HepG2 (cell line): Measurements from ENCODE around the gene ZNF670. TPM values are rescaled to one million over a fixed set of nuclear protein-coding genes. Genes with fewer than 3 reads are reported as not detected.

ENCODE experiments used
- BORCS8-MEF2B ChIP-seq: sonication (generic); formaldehyde crosslinking; IDR thresholded peaks from 2 replicates; pipeline ENCODE4 v1.8.0; 2022; ENCODE audit warnings: mild to moderate bottlenecking, missing genetic modification reagents
- DR1 ChIP-seq: sonication (generic); formaldehyde crosslinking; IDR thresholded peaks from 2 replicates; pipeline ENCODE4 v1.8.0; 2021; ENCODE audit warnings: mild to moderate bottlenecking, missing genetic modification reagents, inconsistent platforms
- FOXA3 ChIP-seq: IDR thresholded peaks from 2 replicates; pipeline ENCODE4 v1.6.1; 2016; ENCODE audit warnings: missing genetic modification reagents, missing compliant biosample characterization
- GFI1 ChIP-seq: sonication (generic); formaldehyde crosslinking; IDR thresholded peaks from 2 replicates; pipeline ENCODE4 v1.5.0; 2020; ENCODE audit warnings: missing genetic modification reagents, mild to moderate bottlenecking, borderline replicate concordance
- ISL2 ChIP-seq: sonication (generic); formaldehyde crosslinking; IDR thresholded peaks from 2 replicates; pipeline ENCODE4 v1.5.0; 2020; ENCODE audit warnings: missing genetic modification reagents
- KLF16 ChIP-seq, 2 experiments: sonication (generic) in 1 of 2; formaldehyde crosslinking in 1 of 2; IDR thresholded peaks; 2 replicates each; pipeline versions ENCODE4 v1.6.1 to v1.8.0; 2016 to 2023; ENCODE audit warnings: missing genetic modification reagents in 2 of 2, missing compliant biosample characterization in 1 of 2
- SETDB1 ChIP-seq: sonication (generic); formaldehyde crosslinking; IDR thresholded peaks from 2 replicates; pipeline ENCODE4 v1.5.1; 2020; ENCODE audit warnings: missing genetic modification reagents, mild to moderate bottlenecking, borderline replicate concordance
- SKI ChIP-seq: fragments of 450-650 bp; IDR thresholded peaks from one replicate; pipeline ENCODE4 v1.6.1; 2018; ENCODE audit warnings: mild to moderate bottlenecking; ENCODE audit not compliant: partially characterized antibody
- ZBTB21 ChIP-seq: sonication (generic); formaldehyde crosslinking; IDR thresholded peaks from 2 replicates; pipeline ENCODE4 v1.4.0; 2020; ENCODE audit warnings: missing genetic modification reagents
- ZMYM4 ChIP-seq: sonication (generic); formaldehyde crosslinking; IDR thresholded peaks from 2 replicates; pipeline ENCODE4 v1.8.1; 2023; ENCODE audit warnings: mild to moderate bottlenecking, missing genetic modification reagents
- ZNF713 ChIP-seq: sonication (generic); formaldehyde crosslinking; IDR thresholded peaks from 2 replicates; pipeline ENCODE4 v1.4.0; 2020; ENCODE audit warnings: mild to moderate bottlenecking, missing genetic modification reagents
- ZNF747 ChIP-seq: sonication (generic); formaldehyde crosslinking; IDR thresholded peaks from 2 replicates; pipeline ENCODE4 v1.8.1; 2023; ENCODE audit warnings: missing genetic modification reagents, mild to moderate bottlenecking, borderline replicate concordance
- ZNF792 ChIP-seq: IDR thresholded peaks from 2 replicates; pipeline ENCODE4 v1.6.1; 2016
- polyA plus RNA-seq, 8 experiments: library from polyadenylated mRNA; depleted of rRNA in 3 of 8; stranded (reverse) in 7 of 8; unstranded in 1 of 8; fragments of >200 nt; fragmentation: Illumina TruSeq in 4 of 8; extraction: Trizol in 4 of 8; gene quantifications; 2 replicates each; pipeline versions ENCODE4 v1.2.1 to v1.2.3, GENCODE V29; 2011 to 2016; ENCODE audit warnings: low read depth in 4 of 8, missing spikeins in 1 of 8, mixed read lengths in 1 of 8; ENCODE audit not compliant: insufficient read depth in 1 of 8
- total RNA-seq, 5 experiments: library from RNA; depleted of rRNA; stranded (reverse); fragments of >200 nt; fragmentation: Illumina TruSeq; extraction: Trizol; gene quantifications; 2 replicates each; pipeline ENCODE4 v1.2.3, GENCODE V29; 2016; ENCODE audit warnings: low read depth in 1 of 5
- TF ChIP-seq, protein P1 (sequence below), 2 experiments: fragments of 450-650 bp in 1 of 2; sonication (generic) in 1 of 2; formaldehyde crosslinking; IDR thresholded peaks; 2 replicates each; pipeline versions ENCODE4 v1.5.0 to v1.8.0; 2020 to 2022; ENCODE audit warnings: mild to moderate bottlenecking in 1 of 2, missing genetic modification reagents in 1 of 2
- TF ChIP-seq, protein P2 (sequence below): sonication (generic); formaldehyde crosslinking; IDR thresholded peaks from 2 replicates; pipeline ENCODE4 v1.8.1; 2023; ENCODE audit warnings: mild to moderate bottlenecking, missing genetic modification reagents
- TF ChIP-seq, protein P3 (sequence below): sonication (generic); formaldehyde crosslinking; IDR thresholded peaks from 2 replicates; pipeline ENCODE4 v1.4.0; 2020; ENCODE audit warnings: missing genetic modification reagents
- TF ChIP-seq, protein P4 (sequence below), 2 experiments: sonication (generic) in 1 of 2; formaldehyde crosslinking in 1 of 2; IDR thresholded peaks; 2 replicates each; pipeline versions ENCODE4 v1.4.0 to v1.6.1; 2018 to 2020; ENCODE audit warnings: missing genetic modification reagents in 2 of 2, borderline replicate concordance in 1 of 2, low read depth in 1 of 2, mild to moderate bottlenecking in 1 of 2, missing biosample characterization in 1 of 2
- TF ChIP-seq, protein P5 (sequence below): sonication (generic); formaldehyde crosslinking; IDR thresholded peaks from 2 replicates; pipeline ENCODE4 v1.4.0; 2020; ENCODE audit warnings: missing genetic modification reagents

Gene ZNF670
- total and polyA plus RNA-seq, 2 of the 13 experiments (the other 11 are each of a cell fraction or from before 2014, with no cell fraction given) = 4.2 to 10.9 TPM

DNA sequence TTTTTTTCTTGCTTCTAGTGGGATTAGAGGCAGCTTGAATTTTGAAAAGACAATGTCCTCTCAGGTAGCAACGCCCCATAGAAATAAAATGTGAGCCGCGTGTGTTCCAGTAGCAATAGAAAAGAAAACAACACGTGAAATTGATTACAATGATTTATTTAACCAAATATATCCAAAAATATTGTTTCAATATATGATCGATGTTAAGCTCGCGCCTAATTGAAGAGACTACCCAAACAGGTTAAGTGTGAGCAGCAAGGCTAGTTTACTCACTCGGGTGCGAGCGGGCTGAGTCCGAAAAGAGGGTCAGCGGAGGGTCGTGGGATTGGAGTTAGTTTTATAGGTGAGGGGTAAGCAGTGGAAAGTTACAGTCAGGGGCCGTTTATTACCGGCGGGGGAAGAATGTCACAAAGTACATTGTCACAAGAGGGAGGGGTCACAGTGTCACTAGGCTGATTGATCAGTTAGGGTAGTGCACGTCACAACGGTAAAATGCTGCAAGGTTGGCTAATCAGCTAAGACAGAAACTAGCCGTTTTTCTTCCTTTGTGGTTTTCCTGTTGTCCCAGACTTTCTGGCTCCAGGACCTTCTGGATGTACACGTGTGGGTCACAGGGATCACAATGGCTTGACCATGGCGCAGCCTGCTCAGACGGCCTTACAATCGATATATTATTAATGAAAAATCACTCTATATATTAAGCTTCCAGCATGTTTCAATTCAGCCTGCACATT lies 697 bp upstream of the ZNF670 start (continued):
- peak; percentile 72 for TF ChIP-seq ZMYM4
- no peak for TF ChIP-seq SETDB1 (CRISPR knock-in tag)
- TF ChIP-seq, protein P1, sequence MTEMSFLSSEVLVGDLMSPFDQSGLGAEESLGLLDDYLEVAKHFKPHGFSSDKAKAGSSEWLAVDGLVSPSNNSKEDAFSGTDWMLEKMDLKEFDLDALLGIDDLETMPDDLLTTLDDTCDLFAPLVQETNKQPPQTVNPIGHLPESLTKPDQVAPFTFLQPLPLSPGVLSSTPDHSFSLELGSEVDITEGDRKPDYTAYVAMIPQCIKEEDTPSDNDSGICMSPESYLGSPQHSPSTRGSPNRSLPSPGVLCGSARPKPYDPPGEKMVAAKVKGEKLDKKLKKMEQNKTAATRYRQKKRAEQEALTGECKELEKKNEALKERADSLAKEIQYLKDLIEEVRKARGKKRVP (CRISPR knock-in tag; IDR thresholded peaks at IDR 0.05) = 0 out of 4 replicates have a peak, but pooled peaks of 1 of the 2 experiments have one; percentile 18
- TF ChIP-seq ISL2 (CRISPR knock-in tag) = no peak
- TF ChIP-seq, protein P2, sequence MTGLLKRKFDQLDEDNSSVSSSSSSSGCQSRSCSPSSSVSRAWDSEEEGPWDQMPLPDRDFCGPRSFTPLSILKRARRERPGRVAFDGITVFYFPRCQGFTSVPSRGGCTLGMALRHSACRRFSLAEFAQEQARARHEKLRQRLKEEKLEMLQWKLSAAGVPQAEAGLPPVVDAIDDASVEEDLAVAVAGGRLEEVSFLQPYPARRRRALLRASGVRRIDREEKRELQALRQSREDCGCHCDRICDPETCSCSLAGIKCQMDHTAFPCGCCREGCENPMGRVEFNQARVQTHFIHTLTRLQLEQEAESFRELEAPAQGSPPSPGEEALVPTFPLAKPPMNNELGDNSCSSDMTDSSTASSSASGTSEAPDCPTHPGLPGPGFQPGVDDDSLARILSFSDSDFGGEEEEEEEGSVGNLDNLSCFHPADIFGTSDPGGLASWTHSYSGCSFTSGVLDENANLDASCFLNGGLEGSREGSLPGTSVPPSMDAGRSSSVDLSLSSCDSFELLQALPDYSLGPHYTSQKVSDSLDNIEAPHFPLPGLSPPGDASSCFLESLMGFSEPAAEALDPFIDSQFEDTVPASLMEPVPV (CRISPR knock-in tag) = 0 out of 2 replicates have a peak, but pooled peaks have one; percentile 39
- no peak for TF ChIP-seq GFI1 (CRISPR knock-in tag)
- TF ChIP-seq BORCS8-MEF2B (CRISPR knock-in tag) = 0 out of 2 replicates have a peak, but pooled peaks have one; percentile 23
- peak; percentile 73; the same call in 1 of the 2 replicates for TF ChIP-seq ZNF792 (CRISPR knock-in tag)
- peak; percentile 39; the same call in 1 of the 2 replicates for TF ChIP-seq ZNF747 (CRISPR knock-in tag)
- TF ChIP-seq, protein P3, sequence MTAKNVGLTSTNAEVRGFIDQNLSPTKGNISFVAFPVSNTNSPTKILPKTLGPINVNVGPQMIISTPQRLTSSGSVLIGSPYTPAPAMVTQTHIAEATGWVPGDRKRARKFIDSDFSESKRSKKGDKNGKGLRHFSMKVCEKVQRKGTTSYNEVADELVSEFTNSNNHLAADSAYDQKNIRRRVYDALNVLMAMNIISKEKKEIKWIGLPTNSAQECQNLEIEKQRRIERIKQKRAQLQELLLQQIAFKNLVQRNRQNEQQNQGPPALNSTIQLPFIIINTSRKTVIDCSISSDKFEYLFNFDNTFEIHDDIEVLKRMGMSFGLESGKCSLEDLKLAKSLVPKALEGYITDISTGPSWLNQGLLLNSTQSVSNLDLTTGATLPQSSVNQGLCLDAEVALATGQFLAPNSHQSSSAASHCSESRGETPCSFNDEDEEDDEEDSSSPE (CRISPR knock-in tag) = no peak
- TF ChIP-seq DR1 (CRISPR knock-in tag) = no peak
- no peak for TF ChIP-seq KLF16 (CRISPR knock-in tag; IDR thresholded peaks at IDR 0.05)
- TF ChIP-seq, protein P4, sequence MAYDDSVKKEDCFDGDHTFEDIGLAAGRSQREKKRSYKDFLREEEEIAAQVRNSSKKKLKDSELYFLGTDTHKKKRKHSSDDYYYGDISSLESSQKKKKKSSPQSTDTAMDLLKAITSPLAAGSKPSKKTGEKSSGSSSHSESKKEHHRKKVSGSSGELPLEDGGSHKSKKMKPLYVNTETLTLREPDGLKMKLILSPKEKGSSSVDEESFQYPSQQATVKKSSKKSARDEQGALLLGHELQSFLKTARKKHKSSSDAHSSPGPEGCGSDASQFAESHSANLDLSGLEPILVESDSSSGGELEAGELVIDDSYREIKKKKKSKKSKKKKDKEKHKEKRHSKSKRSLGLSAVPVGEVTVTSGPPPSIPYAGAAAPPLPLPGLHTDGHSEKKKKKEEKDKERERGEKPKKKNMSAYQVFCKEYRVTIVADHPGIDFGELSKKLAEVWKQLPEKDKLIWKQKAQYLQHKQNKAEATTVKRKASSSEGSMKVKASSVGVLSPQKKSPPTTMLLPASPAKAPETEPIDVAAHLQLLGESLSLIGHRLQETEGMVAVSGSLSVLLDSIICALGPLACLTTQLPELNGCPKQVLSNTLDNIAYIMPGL (CRISPR knock-in tag; IDR thresholded peaks at IDR 0.05; ENCODE audit: borderline replicate concordance in 1 of 2, low read depth in 1 of 2) = no peak
- no peak for TF ChIP-seq ZNF713 (CRISPR knock-in tag)
- TF ChIP-seq, protein P5, sequence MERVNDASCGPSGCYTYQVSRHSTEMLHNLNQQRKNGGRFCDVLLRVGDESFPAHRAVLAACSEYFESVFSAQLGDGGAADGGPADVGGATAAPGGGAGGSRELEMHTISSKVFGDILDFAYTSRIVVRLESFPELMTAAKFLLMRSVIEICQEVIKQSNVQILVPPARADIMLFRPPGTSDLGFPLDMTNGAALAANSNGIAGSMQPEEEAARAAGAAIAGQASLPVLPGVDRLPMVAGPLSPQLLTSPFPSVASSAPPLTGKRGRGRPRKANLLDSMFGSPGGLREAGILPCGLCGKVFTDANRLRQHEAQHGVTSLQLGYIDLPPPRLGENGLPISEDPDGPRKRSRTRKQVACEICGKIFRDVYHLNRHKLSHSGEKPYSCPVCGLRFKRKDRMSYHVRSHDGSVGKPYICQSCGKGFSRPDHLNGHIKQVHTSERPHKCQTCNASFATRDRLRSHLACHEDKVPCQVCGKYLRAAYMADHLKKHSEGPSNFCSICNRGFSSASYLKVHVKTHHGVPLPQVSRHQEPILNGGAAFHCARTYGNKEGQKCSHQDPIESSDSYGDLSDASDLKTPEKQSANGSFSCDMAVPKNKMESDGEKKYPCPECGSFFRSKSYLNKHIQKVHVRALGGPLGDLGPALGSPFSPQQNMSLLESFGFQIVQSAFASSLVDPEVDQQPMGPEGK = peak; percentile 70; the same call in 1 of the 2 replicates
- peak; percentile 41; the same call in 1 of the 2 replicates for TF ChIP-seq FOXA3
- TF ChIP-seq ZBTB21 (CRISPR knock-in tag) = peak; percentile 66; the same call in 1 of the 2 replicates
- TF ChIP-seq SKI = peak; percentile 33
